HG03558 (cell line): Measurements from ENCODE around the gene ALPG.
"Not testable (repeated sequence)": the region's sequence is repeated elsewhere in the genome, so short reads cannot be mapped to it uniquely, and the experiment has no call there.

Source experiments
- ATAC-seq: cut with Tn5 transposase; IDR thresholded peaks from one replicate; pipeline ENCODE4 v1.9.1; 2021; ENCODE audit warnings: moderate number of reproducible peaks; ENCODE audit not compliant: unreplicated experiment; ENCODE audit errors: extremely low read depth

Gene ALPG

DNA sequence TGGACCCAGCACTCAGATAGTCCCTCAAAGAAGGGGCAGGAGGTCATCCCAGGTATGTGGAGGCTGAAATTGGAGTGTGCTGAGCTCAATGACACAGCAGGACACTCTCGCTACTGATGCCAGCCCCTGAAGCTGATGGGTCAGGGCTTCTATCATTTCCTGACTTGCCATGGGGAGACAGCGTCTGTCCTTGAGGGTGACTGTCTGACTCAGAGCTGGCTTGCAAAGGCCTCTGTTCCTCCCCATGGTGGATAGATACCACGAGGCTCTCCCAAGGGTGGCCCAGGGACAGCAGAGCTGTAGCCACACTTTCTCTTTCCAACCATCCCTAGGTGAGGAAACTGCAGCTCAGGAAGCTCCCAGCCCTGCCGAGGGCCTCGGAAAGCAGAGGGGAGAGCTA is 10.8 kb downstream of the ALPG start:
- ATAC-seq = no peak

- no peak for ATAC-seq
Measured at GRCh38 chr2:232418056-232418455, 11.4 kb downstream of the ALPG start.

- ATAC-seq = no peak
Measured at GRCh38 chr2:232418466-232419244, 12.0 kb downstream of the ALPG start.

GRCh38 chr2:232419245-232420072 is 12.8 kb downstream of the ALPG start:
- ATAC-seq = no peak

DNA sequence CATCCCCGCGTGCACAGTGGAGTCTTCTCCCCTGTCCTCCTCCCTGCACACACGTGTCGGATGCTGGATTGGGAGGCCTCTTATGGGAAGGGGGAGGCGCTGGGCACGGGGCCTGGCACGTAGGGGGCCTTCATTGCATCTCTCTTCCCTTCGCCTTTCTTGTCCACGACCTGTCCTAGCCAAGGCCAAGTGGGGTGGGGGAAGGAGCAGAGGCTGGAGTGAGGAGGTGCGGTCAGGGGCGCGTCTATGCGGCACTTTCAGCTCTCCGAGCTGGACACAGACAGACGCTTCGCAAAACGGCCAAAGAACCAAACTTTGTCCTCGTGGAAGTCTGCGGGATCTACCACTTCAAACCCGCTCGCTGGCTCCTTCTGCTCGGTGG is 13.4 kb downstream of the ALPG start:
- no peak for ATAC-seq

GRCh38 chr2:232420463-232421188 is 14.0 kb downstream of the ALPG start:
- ATAC-seq = no peak

DNA sequence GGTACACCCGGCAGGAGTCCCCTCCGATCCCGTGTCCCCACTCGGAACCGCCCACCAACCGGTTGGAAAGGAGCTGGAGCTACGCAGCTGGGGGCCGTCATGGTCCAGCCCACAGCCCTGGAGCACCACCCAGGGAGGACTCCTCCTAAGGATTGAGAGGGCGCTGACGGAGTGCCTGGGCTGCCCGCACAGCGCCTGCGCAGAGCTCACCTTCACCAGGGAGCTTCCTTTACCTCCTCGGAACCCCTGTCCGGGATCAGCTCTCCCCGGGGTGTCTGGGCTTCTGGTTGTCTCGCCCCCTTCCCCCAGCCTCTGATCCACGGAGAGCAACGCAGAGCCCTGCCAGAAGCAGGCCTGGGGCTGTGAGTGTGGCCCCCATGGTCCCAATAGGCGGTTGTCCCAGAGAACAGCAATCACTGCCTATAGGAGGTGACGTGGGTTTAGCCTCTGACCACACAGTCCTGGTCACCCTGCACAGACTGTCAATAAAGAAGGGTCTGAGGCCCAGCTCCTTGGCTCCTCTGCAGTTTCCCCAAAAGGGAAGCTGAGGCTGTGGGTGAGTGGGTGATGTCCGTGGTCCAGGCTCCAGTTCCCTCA is 14.6 kb downstream of the ALPG start:
- ATAC-seq = no peak

DNA sequence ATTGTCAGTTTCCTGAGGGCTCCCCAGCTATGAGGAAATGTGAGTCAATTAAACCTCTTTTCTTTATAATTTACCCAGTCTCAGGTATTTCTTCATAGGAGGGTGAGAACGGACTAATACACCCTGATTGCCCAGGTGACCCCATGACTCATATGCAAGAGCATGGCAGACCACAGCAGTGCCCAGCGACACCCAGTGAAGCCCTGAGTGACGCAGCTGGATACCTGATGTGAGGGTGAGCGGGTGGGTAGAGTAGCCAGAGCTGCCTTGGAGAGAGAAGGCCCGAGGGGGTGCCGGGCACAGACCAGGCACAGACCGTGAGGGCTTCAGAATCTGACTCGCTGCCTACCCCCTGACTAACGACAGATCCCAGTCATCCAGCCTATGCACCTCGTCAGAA is 15.4 kb downstream of the ALPG start:
- no peak for ATAC-seq

- not testable (repeated sequence) for ATAC-seq
Measured at GRCh38 chr2:232422996-232423395, 16.4 kb downstream of the ALPG start.

DNA sequence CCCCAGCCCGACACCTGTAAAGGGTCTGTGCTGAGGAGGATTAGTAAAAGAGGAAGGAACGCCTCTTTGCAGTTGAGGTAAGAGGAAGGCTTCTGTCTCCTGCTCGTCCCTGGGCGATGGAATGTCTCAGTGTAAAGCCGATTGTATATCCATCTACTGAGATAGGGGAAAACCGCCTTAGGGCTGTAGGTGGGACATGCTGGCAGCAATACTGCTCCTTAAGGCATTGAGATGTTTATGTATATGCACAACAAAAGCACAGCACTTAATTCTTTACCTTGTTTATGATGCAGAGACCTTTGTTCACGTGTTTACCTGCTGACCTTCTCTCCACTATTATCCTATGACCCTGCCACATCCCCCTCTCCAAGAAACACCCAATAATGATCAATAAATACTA is 16.8 kb downstream of the ALPG start:
- ATAC-seq = not testable (repeated sequence)

- no peak for ATAC-seq
Measured at GRCh38 chr2:232431705-232432590, 25.3 kb downstream of the ALPG start.

DNA sequence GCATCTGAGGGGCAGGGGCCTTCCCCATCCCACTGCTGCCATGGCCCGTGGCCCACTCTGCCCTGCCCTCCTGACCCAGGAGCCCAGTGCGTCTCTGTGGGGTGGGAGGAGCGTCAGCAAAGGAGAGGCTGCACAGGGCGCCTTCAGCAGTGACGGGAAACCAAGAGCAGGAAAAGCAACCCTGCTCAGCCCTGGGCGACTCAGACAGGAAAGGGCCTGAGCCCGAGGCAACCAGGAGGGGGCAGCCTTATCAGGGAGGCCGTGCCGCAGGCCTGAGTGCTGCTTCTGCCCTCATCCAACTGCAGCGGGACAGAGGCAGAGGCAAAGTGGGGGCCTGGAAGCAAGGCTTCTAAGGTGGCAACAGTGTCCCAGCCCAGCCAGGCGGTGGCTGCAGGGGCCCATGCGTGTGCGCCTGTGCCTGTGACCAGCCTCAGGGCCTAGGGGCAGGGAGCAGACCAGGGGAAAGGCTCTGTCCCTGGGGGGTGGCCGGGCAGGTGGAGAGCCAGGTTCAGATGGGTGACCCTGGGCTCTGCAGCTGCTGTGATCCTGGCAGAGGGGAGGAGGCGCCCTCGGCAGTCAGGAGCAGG is 26.0 kb downstream of the ALPG start:
- no peak for ATAC-seq

DNA sequence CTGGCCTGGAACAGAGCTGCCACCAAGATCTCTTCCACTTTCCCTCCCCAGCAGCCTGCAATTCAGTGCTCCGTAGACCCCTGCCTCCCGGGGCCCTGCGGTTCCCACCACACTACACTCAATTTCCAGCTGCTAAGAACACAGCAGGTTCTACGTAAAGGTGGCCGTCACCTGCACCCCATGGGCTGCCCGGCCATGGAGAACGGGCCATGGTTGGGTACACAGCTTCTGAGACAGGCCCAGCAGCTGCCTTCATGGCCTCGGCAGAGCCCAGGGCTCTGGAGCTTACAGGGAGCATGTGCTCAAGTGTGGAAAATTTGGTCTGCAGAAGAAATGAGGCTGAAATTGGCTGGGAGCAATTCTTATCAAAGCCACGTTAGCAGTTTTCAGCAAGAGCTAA is 27.0 kb downstream of the ALPG start:
- ATAC-seq = not testable (repeated sequence)

- no peak for ATAC-seq
Measured at GRCh38 chr2:232434091-232434490, 27.4 kb downstream of the ALPG start.

DNA sequence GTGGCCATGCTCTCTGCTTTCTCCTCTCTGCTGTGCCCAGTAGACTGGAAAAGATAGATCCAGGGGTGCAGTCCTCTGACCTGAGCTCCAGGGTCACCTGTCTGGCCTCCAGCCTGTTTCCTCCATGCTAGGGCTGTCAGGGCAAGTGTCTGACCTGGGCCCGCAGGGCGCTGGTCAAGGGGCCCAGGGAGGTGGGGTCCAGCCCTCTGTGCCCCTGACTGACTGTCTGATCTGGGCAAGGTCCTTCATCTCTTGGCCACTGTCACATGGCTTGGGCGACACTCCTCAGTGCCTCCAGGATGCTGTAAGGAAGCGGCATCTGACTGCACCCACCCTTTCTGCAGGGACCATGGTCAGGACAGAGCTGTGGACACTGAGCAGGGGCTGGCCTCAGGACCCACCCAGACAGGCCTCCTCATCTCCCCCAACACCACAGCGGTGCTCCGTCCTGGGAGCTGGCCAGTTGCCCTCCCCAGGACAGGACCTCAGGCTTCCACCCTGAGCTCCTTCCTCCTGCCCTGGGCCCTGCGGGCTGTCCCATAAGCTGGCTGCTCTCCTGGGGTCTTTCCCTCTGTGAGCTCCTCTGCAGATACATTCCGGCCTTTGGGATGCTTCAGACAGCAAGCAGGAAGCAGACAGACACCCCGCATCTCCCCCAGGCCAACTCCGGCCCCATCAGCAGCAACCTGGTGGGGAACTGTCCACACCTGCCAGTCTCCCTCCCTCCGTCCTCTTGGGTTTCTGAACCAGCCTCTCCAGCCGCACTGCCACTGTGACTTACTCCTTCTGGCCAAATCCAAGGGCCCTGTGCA is 28.1 kb downstream of the ALPG start:
- no peak for ATAC-seq

GRCh38 chr2:232435375-232435648 is 28.7 kb downstream of the ALPG start:
- ATAC-seq = no peak

GRCh38 chr2:232435805-232436204 is 29.2 kb downstream of the ALPG start:
- ATAC-seq = no peak

- no peak for ATAC-seq
Measured at GRCh38 chr2:232436381-232437194, 29.9 kb downstream of the ALPG start.
